NCI-H69 (cell line): ENCODE measurements around the gene SCNN1B.

ENCODE experiments used
- DNase-seq: peaks from one replicate; lab custom pipeline; 2025; lab: John Stamatoyannopoulos, UW

The SCNN1B gene

GRCh38 chr16:23302045-23302956 lies at the start of gene SCNN1B:
Gene SCNN1B (plus strand): TSS chr16:23302302. CDS start chr16:23348600, 46,298 bp downstream.
- peak; percentile 82 for DNase-seq

GRCh38 chr16:23252310-23252709 lies 49.8 kb upstream of the SCNN1B start:
- DNase-seq: no peak

GRCh38 chr16:23253650-23254049 lies 48.5 kb upstream of the SCNN1B start:
- DNase-seq: peak; percentile 15

- DNase-seq: peak; percentile 9
Measured at GRCh38 chr16:23254338-23254737, 47.8 kb upstream of the SCNN1B start.

GRCh38 chr16:23255000-23255399 lies 47.1 kb upstream of the SCNN1B start:
- no peak for DNase-seq

- no peak for DNase-seq
Measured at GRCh38 chr16:23256440-23256839, 45.7 kb upstream of the SCNN1B start.

- no peak for DNase-seq
Measured at GRCh38 chr16:23257682-23258081, 44.4 kb upstream of the SCNN1B start.

- no peak for DNase-seq
Measured at GRCh38 chr16:23258919-23259237, 43.2 kb upstream of the SCNN1B start.

- DNase-seq: no peak
Measured at GRCh38 chr16:23267647-23268046, 34.5 kb upstream of the SCNN1B start.

GRCh38 chr16:23268561-23268960 lies 33.5 kb upstream of the SCNN1B start:
- no peak for DNase-seq

- DNase-seq: peak; percentile 24
Measured at GRCh38 chr16:23269248-23269953, 32.7 kb upstream of the SCNN1B start.

- no peak for DNase-seq
Measured at GRCh38 chr16:23270654-23271053, 31.4 kb upstream of the SCNN1B start.

- DNase-seq: peak; percentile 48
Measured at GRCh38 chr16:23274968-23275367, 27.1 kb upstream of the SCNN1B start.

GRCh38 chr16:23276821-23277220 lies 25.3 kb upstream of the SCNN1B start:
- DNase-seq: no peak

GRCh38 chr16:23278031-23278430 lies 24.1 kb upstream of the SCNN1B start:
- peak; percentile 42 for DNase-seq

- peak; percentile 99 for DNase-seq
Measured at GRCh38 chr16:23279721-23280153, 22.4 kb upstream of the SCNN1B start.

GRCh38 chr16:23280483-23280967 lies 21.6 kb upstream of the SCNN1B start:
- DNase-seq: peak; percentile 97

GRCh38 chr16:23282568-23282967 lies 19.5 kb upstream of the SCNN1B start:
- peak; percentile 48 for DNase-seq

GRCh38 chr16:23283571-23283970 lies 18.5 kb upstream of the SCNN1B start:
- DNase-seq: peak; percentile 61

- no peak for DNase-seq
Measured at GRCh38 chr16:23284584-23284983, 17.5 kb upstream of the SCNN1B start.

GRCh38 chr16:23286131-23286532 lies 16.0 kb upstream of the SCNN1B start:
- no peak for DNase-seq

GRCh38 chr16:23288209-23288608 lies 13.9 kb upstream of the SCNN1B start:
- no peak for DNase-seq
